HG03378 (cell line): ENCODE results near the gene TCF4.

ENCODE experiments used
- ATAC-seq: cut with Tn5 transposase; IDR thresholded peaks from one replicate; pipeline ENCODE4 v1.9.1; 2021; ENCODE audit warnings: mild to moderate bottlenecking, moderate library complexity; ENCODE audit not compliant: unreplicated experiment

TCF4 gene

GRCh38 chr18:55247032-55247431, 341.0 kb downstream of the TCF4 start:
- no peak for ATAC-seq

GRCh38 chr18:55246278-55246677, 341.7 kb downstream of the TCF4 start:
- ATAC-seq, result peak; percentile 26

GRCh38 chr18:55245211-55245614, 342.8 kb downstream of the TCF4 start:
- ATAC-seq, result no peak

- no peak for ATAC-seq
Observed at GRCh38 chr18:55244546-55244945, 343.4 kb downstream of the TCF4 start.

GRCh38 chr18:55243857-55244256, 344.1 kb downstream of the TCF4 start:
- no peak for ATAC-seq

- no peak for ATAC-seq
Observed at GRCh38 chr18:55243255-55243654, 344.7 kb downstream of the TCF4 start.

GRCh38 chr18:55240978-55241377, 347.0 kb downstream of the TCF4 start:
- peak; percentile 63 for ATAC-seq

GRCh38 chr18:55239740-55240139, 348.3 kb downstream of the TCF4 start:
- no peak for ATAC-seq

GRCh38 chr18:55237660-55238059, 350.3 kb downstream of the TCF4 start:
- no peak for ATAC-seq

- peak; percentile 49 for ATAC-seq
Observed at GRCh38 chr18:55236150-55236931, 351.7 kb downstream of the TCF4 start.

- ATAC-seq, result no peak
Observed at GRCh38 chr18:55235094-55235461, 352.9 kb downstream of the TCF4 start.

GRCh38 chr18:55234366-55235093, 353.5 kb downstream of the TCF4 start:
- ATAC-seq, result peak; percentile 80

GRCh38 chr18:55233857-55234256, 354.1 kb downstream of the TCF4 start:
- ATAC-seq, result no peak

- ATAC-seq, result no peak
Observed at GRCh38 chr18:55232506-55232905, 355.5 kb downstream of the TCF4 start.

GRCh38 chr18:55229682-55230081, 358.3 kb downstream of the TCF4 start:
- ATAC-seq, result no peak

- no peak for ATAC-seq
Observed at GRCh38 chr18:55228707-55229106, 359.3 kb downstream of the TCF4 start.

GRCh38 chr18:55228191-55228590, 359.8 kb downstream of the TCF4 start:
- ATAC-seq, result no peak

- no peak for ATAC-seq
Observed at GRCh38 chr18:55227771-55228170, 360.2 kb downstream of the TCF4 start.

- no peak for ATAC-seq
Observed at GRCh38 chr18:55226044-55226443, 361.9 kb downstream of the TCF4 start.

- no peak for ATAC-seq
Observed at GRCh38 chr18:55224086-55224625, 363.8 kb downstream of the TCF4 start.

GRCh38 chr18:55221622-55222021, 366.4 kb downstream of the TCF4 start:
- no peak for ATAC-seq

GRCh38 chr18:55220523-55220922, 367.5 kb downstream of the TCF4 start:
- ATAC-seq, result peak; percentile 85
